Activated B cell treated with CpG ODN at 0.5 μM for 24 hours (primary cell): ENCODE measurements around the gene GLI3. TPM values are rescaled to one million over a fixed set of nuclear protein-coding genes. Genes with fewer than 3 reads are reported as not detected.

ENCODE experiments used
- ATAC-seq: fragments of 200-7000 bp; cut with Tn5 transposase; one replicate; pipeline ENCODE4 v1.10.0; 2021; ENCODE audit warnings: low read depth, mild to moderate bottlenecking, moderate library complexity
- CTCF ChIA-PET: fragments of 350-600 bp; sonication (Branson Sonifier 250); formaldehyde crosslinking; loops from one replicate; lab custom pipeline; 2021; ENCODE audit warnings: antibody characterized with exemption; lab: Charles Lee
- POLR2A ChIA-PET: fragments of 350-600 bp; sonication (Branson Sonifier 250); formaldehyde crosslinking; loops from one replicate; lab custom pipeline; 2021; ENCODE audit warnings: antibody characterized with exemption; lab: Charles Lee
- DNase-seq: peaks from one replicate; pipeline ENCODE4 v3.0.0; 2022
- H3K27ac Mint-ChIP-seq: one replicate; pipeline ENCODE4 v1.8.0; 2020; ENCODE audit warnings: mixed read lengths
- H3K27me3 Mint-ChIP-seq: one replicate; pipeline ENCODE4 v1.8.0; 2021; ENCODE audit warnings: mixed read lengths
- H3K36me3 Mint-ChIP-seq: one replicate; pipeline ENCODE4 v1.8.0; 2021; ENCODE audit warnings: low read depth, mixed read lengths
- H3K4me1 Mint-ChIP-seq: one replicate; pipeline ENCODE4 v1.8.0; 2021; ENCODE audit warnings: mixed read lengths
- H3K4me3 Mint-ChIP-seq: one replicate; pipeline ENCODE4 v1.8.0; 2020; ENCODE audit warnings: mild to moderate bottlenecking, mixed read lengths
- H3K9me3 Mint-ChIP-seq: one replicate; pipeline ENCODE4 v1.8.0; 2020; ENCODE audit warnings: mixed read lengths
- intact Hi-C: fragments of 100-400 bp; cut with micrococcal nuclease; formaldehyde crosslinking; loops from one replicate; pipeline ENCODE4 v1.15.1; 2024
- total RNA-seq: library from RNA; stranded (reverse); gene quantifications from 2 replicates; pipeline ENCODE4 v1.2.3, GENCODE V29; 2022
- TF ChIP-seq, protein P1 (sequence below): fragments of 200-600 bp; IDR thresholded peaks from one replicate; pipeline ENCODE4 v1.8.0; 2022; ENCODE audit warnings: antibody characterized with exemption, mild to moderate bottlenecking

Gene GLI3
- total RNA-seq, 1 donor from 2014 or later: not detected

- Mint-ChIP-seq H3K4me1 (no peaks in the 10 kb centered on the region), H3K4me3 (no peak overlapping the region), H3K27me3 (no peaks in the 10 kb centered on the region), H3K36me3 (no peaks in the 10 kb centered on the region), H3K27ac (no peak overlapping the region), H3K9me3 (no peaks in the 10 kb centered on the region)
- TF ChIP-seq, protein P1, sequence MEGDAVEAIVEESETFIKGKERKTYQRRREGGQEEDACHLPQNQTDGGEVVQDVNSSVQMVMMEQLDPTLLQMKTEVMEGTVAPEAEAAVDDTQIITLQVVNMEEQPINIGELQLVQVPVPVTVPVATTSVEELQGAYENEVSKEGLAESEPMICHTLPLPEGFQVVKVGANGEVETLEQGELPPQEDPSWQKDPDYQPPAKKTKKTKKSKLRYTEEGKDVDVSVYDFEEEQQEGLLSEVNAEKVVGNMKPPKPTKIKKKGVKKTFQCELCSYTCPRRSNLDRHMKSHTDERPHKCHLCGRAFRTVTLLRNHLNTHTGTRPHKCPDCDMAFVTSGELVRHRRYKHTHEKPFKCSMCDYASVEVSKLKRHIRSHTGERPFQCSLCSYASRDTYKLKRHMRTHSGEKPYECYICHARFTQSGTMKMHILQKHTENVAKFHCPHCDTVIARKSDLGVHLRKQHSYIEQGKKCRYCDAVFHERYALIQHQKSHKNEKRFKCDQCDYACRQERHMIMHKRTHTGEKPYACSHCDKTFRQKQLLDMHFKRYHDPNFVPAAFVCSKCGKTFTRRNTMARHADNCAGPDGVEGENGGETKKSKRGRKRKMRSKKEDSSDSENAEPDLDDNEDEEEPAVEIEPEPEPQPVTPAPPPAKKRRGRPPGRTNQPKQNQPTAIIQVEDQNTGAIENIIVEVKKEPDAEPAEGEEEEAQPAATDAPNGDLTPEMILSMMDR: no peak
- CTCF ChIA-PET: no interaction called here
- no peak for DNase-seq
- no peak for ATAC-seq
- POLR2A ChIA-PET: no interaction called here
- intact Hi-C loops: no loop called here
Measured at GRCh38 chr7:42096681-42097561, 140.1 kb downstream of the GLI3 start.

- ATAC-seq: no peak
- ChIA-PET CTCF (no interaction called here), POLR2A (no interaction called here)
- Mint-ChIP-seq H3K9me3 (no peaks in the 10 kb centered on the region), H3K4me1 (no peaks in the 10 kb centered on the region), H3K4me3 (no peak overlapping the region), H3K36me3 (no peaks in the 10 kb centered on the region), H3K27ac (no peak overlapping the region), H3K27me3 (peaks cover 3% of the 10 kb centered on the region)
- no peak for DNase-seq
- TF ChIP-seq, protein P1: no peak
- intact Hi-C loops: no loop called here
Measured at GRCh38 chr7:42096268-42096667, 140.7 kb downstream of the GLI3 start.

DNA sequence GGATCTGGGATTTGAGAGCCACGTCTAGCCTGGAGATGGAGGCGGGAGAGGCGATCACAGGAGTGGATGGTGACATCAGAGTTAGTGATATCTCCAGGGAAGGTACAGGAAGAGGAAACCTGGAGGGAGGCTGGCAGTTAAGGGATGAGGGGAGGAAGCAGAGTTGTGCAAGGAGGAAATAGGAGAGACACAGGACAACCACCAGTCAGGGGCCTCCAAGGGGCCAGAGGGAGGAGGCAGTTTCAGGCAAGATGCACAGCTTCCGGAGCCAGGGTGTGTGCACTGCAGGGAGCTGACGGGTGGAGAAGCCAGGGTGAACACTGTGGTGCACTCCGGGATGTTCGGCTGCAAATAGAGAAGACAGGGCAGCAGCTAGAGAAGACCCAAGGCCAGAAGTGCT, 141.2 kb downstream of the GLI3 start:
- TF ChIP-seq, protein P1: no peak
- Mint-ChIP-seq H3K36me3 (no peaks in the 10 kb centered on the region), H3K4me3 (no peak overlapping the region), H3K27ac (no peak overlapping the region), H3K27me3 (peaks cover 3% of the 10 kb centered on the region), H3K9me3 (no peaks in the 10 kb centered on the region), H3K4me1 (no peaks in the 10 kb centered on the region)
- DNase-seq: no peak
- POLR2A ChIA-PET: no interaction called here
- ATAC-seq: no peak
- CTCF ChIA-PET: no interaction called here
- intact Hi-C loops: no loop called here

DNA sequence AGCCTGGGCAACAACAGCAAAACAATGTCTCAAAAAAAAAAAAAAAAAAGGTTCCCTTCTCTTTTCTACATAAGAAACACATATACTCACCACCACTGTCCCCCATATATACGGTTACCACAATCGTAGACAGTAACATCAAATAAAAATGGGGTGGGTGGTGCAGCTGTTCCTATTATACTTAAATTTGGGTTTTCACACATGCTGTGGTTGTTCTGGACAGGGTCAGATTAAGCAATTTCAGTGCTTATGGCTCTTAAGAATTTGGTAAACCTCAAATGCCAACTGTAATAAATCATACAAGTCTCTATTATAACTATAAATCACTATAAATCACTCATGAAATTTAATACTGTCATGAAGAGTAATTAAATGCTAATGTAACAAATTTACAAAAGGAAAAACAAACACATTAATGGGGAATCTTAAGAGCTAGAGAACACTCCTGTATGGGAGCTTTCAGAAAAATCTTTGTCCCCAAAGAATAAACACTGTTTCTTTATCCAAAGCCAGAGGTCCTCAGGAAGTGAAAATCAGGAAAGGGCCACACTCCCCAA, 143.6 kb downstream of the GLI3 start:
- Mint-ChIP-seq H3K36me3 (no peaks in the 10 kb centered on the region), H3K27ac (no peak overlapping the region), H3K4me1 (no peaks in the 10 kb centered on the region), H3K27me3 (peaks cover 3% of the 10 kb centered on the region), H3K9me3 (no peaks in the 10 kb centered on the region), H3K4me3 (no peak overlapping the region)
- TF ChIP-seq, protein P1: no peak
- no peak for DNase-seq
- ATAC-seq: no peak
- ChIA-PET CTCF (no interaction called here), POLR2A (no interaction called here)
- intact Hi-C loops: no loop called here

DNA sequence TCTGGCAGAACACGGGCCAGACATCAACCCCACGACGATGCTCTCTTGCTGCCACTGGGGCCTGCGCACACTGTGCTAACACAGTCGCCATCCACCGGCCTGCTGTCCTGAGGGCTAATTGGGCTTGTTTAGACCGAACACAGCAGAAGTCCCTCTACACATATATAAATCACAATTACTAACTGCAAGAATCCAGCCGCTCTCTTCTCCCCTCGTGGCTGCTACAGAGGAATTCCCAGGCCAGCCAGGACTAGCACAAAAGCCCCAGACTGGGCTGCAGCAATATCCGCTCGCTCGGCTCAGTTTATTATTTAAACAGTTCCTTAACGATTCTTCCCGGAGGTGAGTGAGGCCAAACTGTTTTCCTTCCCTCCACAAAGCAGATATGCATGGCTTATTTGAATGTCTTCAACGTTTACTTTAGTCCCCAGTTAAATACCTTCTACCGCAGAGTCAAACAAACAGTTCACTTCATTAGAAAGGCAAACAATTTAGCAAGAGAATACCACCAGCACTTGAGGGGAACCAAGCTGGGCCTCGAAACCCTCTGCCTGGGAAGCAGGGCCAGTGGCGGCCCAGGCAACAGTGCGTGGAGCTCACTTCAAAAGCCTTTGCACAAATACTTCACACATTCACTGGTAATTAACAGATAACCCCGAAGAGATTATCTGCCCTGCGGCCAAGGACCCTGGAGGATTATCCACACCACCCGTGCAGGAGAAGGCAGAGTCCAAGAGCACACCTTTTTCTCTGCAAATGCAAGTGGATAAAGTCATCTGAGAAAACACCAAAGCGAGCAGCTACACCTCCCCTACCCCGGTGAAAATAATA, 145.3 kb downstream of the GLI3 start:
- H3K27me3 Mint-ChIP-seq: peaks cover 3% of the 10 kb centered on the region
- ChIA-PET CTCF (interaction anchor here (0.7 kb wide), 1 partner anchor 119 kb away, joined by 3 read pairs; no protein-coding TSS in a partner anchor), POLR2A (no interaction called here)
- no peaks in the 10 kb centered on the region for H3K4me1 Mint-ChIP-seq
- TF ChIP-seq, protein P1: no peak
- intact Hi-C loops: no loop called here
- no peak overlapping the region for H3K4me3 Mint-ChIP-seq
- DNase-seq (no peak), ATAC-seq (no peak)
- no peak overlapping the region for H3K27ac Mint-ChIP-seq
- no peaks in the 10 kb centered on the region for H3K36me3 Mint-ChIP-seq
- H3K9me3 Mint-ChIP-seq: no peaks in the 10 kb centered on the region
